Loucy (cell line): Measurements from ENCODE around the gene PCSK5.

Experiments used
- EZH2phosphoT487 ChIP-seq: fragments of 200-600 bp; IDR thresholded peaks from 2 replicates; pipeline ENCODE4 v1.6.1; 2018; ENCODE audit warnings: antibody characterized with exemption, mild to moderate bottlenecking, moderate library complexity, borderline replicate concordance
- TF ChIP-seq, protein P1 (sequence below): fragments of 200-600 bp; sonication (generic); conservative IDR thresholded peaks from 2 replicates; pipeline ENCODE4 v1.5.1; 2014; ENCODE audit warnings: mild to moderate bottlenecking, antibody characterized with exemption, low read length

- TF ChIP-seq, protein P1, sequence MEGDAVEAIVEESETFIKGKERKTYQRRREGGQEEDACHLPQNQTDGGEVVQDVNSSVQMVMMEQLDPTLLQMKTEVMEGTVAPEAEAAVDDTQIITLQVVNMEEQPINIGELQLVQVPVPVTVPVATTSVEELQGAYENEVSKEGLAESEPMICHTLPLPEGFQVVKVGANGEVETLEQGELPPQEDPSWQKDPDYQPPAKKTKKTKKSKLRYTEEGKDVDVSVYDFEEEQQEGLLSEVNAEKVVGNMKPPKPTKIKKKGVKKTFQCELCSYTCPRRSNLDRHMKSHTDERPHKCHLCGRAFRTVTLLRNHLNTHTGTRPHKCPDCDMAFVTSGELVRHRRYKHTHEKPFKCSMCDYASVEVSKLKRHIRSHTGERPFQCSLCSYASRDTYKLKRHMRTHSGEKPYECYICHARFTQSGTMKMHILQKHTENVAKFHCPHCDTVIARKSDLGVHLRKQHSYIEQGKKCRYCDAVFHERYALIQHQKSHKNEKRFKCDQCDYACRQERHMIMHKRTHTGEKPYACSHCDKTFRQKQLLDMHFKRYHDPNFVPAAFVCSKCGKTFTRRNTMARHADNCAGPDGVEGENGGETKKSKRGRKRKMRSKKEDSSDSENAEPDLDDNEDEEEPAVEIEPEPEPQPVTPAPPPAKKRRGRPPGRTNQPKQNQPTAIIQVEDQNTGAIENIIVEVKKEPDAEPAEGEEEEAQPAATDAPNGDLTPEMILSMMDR = no peak
- no peak for TF ChIP-seq EZH2phosphoT487
Measured at GRCh38 chr9:75912951-75913350, 22.5 kb downstream of the PCSK5 start.
